Erythroblast (primary cell): Measurements from ENCODE around the gene GEMIN8.

Experiments
- DNase-seq, 2 experiments: peaks; one replicate each; lab custom pipeline; 2025; lab: John Stamatoyannopoulos, UW
- GATA1 ChIP-seq: IDR thresholded peaks from 2 replicates; pipeline ENCODE4 v1.6.1; 2011; ENCODE audit warnings: low read depth, mild to moderate bottlenecking, control low read depth, low read length, moderate library complexity
- POLR2A ChIP-seq: IDR thresholded peaks from 2 replicates; pipeline ENCODE4 v1.6.1; 2011; ENCODE audit warnings: mild to moderate bottlenecking, low read length

GEMIN8 gene

GRCh38 chrX:14029425-14030173, at the start of gene GEMIN8:
GEMIN8 (minus strand) TSS chrX:14029892; CDS start chrX:14021478, 8,414 bp downstream.
- TF ChIP-seq POLR2A (peak; percentile 69), GATA1 (no peak)
- peak; percentile 91 to 92 for DNase-seq

GRCh38 chrX:14076639-14077038, 46.9 kb upstream of the GEMIN8 start:
- TF ChIP-seq GATA1 (no peak), POLR2A (no peak)
- DNase-seq = no peak

- no peak for DNase-seq
- TF ChIP-seq GATA1 = no peak
- TF ChIP-seq POLR2A = no peak
These were observed 43.9 kb upstream of the GEMIN8 start for GRCh38 chrX:14073556-14073955.

GRCh38 chrX:14073071-14073470, 43.4 kb upstream of the GEMIN8 start:
- DNase-seq = no peak
- no peak for TF ChIP-seq GATA1
- TF ChIP-seq POLR2A = no peak

- DNase-seq = no peak
- TF ChIP-seq GATA1 (no peak), POLR2A (no peak)
These were observed 36.1 kb upstream of the GEMIN8 start for GRCh38 chrX:14065800-14066199.

GRCh38 chrX:14064626-14065432, 35.1 kb upstream of the GEMIN8 start:
- DNase-seq = peak; percentile 53 to 64
- TF ChIP-seq GATA1 (no peak), POLR2A (no peak)

GRCh38 chrX:14062524-14062923, 32.8 kb upstream of the GEMIN8 start:
- TF ChIP-seq GATA1 = no peak
- no peak for TF ChIP-seq POLR2A
- no peak for DNase-seq

GRCh38 chrX:14056206-14056605, 26.5 kb upstream of the GEMIN8 start:
- DNase-seq = no peak
- TF ChIP-seq POLR2A (no peak), GATA1 (no peak)

- TF ChIP-seq POLR2A = no peak
- TF ChIP-seq GATA1 = no peak
- peak in 1 of 2 experiments; percentile 1 for DNase-seq
These were observed 21.7 kb upstream of the GEMIN8 start for GRCh38 chrX:14051416-14051815.

GRCh38 chrX:14050709-14051108, 21.0 kb upstream of the GEMIN8 start:
- DNase-seq = no peak
- TF ChIP-seq GATA1 (no peak), POLR2A (no peak)

GRCh38 chrX:14043209-14043608, 13.5 kb upstream of the GEMIN8 start:
- no peak for TF ChIP-seq GATA1
- TF ChIP-seq POLR2A = no peak
- DNase-seq = no peak

GRCh38 chrX:14039344-14039743, 9.7 kb upstream of the GEMIN8 start:
- no peak for TF ChIP-seq GATA1
- no peak for TF ChIP-seq POLR2A

GRCh38 chrX:14038375-14039085, 8.8 kb upstream of the GEMIN8 start:
- no peak for DNase-seq
- TF ChIP-seq POLR2A (no peak), GATA1 (no peak)

More at GRCh38 chrX:14039344-14039743, 9.7 kb upstream of the GEMIN8 start:
- DNase-seq = peak; percentile 43 to 73
